A549 (cell line): ENCODE data around the gene RBMS3.

Experiments used
- CEBPB ChIP-seq, 2 experiments: fragments of >200 bp in 1 of 2; sonication (Bioruptor Twin) in 1 of 2; formaldehyde crosslinking in 1 of 2; IDR thresholded peaks; 2 replicates each; pipeline ENCODE4 v1.6.1; 2012 to 2016
- CTCF ChIP-seq: fragments of >200 bp; sonication (Bioruptor Twin); formaldehyde crosslinking; IDR thresholded peaks from 3 replicates; pipeline ENCODE4 v1.5.1; 2016
- E2F6 ChIP-seq: IDR thresholded peaks from 2 replicates; pipeline ENCODE4 v1.6.1; 2012; ENCODE audit warnings: low read depth, borderline replicate concordance
- EP300 ChIP-seq, 2 experiments: fragments of >200 bp; sonication (Bioruptor Twin); formaldehyde crosslinking; IDR thresholded peaks; 2 replicates in 1 of 2; 3 replicates in 1 of 2; pipeline ENCODE4 v1.6.1; 2016 to 2017
- JUN ChIP-seq, 2 experiments: fragments of >200 bp; sonication (Bioruptor Twin); formaldehyde crosslinking; IDR thresholded peaks; 2 replicates in 1 of 2; 3 replicates in 1 of 2; pipeline ENCODE4 v1.6.1; 2016 to 2017
- KDM5A ChIP-seq: fragments of 200-600 bp; sonication (generic); IDR thresholded peaks from 2 replicates; pipeline ENCODE4 v1.6.1; 2016; ENCODE audit warnings: antibody characterized with exemption, mild to moderate bottlenecking
- MAZ ChIP-seq: fragments of 150-350 bp; IDR thresholded peaks from 2 replicates; pipeline ENCODE4 v1.6.1; 2014; ENCODE audit warnings: antibody characterized with exemption, low read depth, low read length, borderline replicate concordance
- MYC ChIP-seq: IDR thresholded peaks from 2 replicates; pipeline ENCODE4 v1.6.1; 2012; ENCODE audit warnings: mild to moderate bottlenecking, inconsistent platforms, low read length, improper control_type of control experiment, borderline replicate concordance
- POLR2A ChIP-seq: IDR thresholded peaks from 2 replicates; pipeline ENCODE4 v1.6.1; 2012; ENCODE audit warnings: mild to moderate bottlenecking, low read length
- RAD21 ChIP-seq, 2 experiments: fragments of >200 bp in 1 of 2; sonication (Bioruptor Twin) in 1 of 2; formaldehyde crosslinking in 1 of 2; IDR thresholded peaks in 1 of 2; conservative IDR thresholded peaks in 1 of 2; 2 replicates in 1 of 2; 3 replicates in 1 of 2; pipeline ENCODE4 v1.6.1; 2012 to 2018; ENCODE audit warnings: inconsistent platforms in 1 of 2
- RCOR1 ChIP-seq: fragments of 150-350 bp; IDR thresholded peaks from 2 replicates; pipeline ENCODE4 v1.6.1; 2014; ENCODE audit warnings: antibody characterized with exemption, low read length, low read depth
- RFX5 ChIP-seq: fragments of 450-650 bp; IDR thresholded peaks from 2 replicates; pipeline ENCODE4 v1.7.1; 2014; ENCODE audit warnings: antibody characterized with exemption, mild to moderate bottlenecking, moderate library complexity
- ZFP36 ChIP-seq: fragments of 450-650 bp; IDR thresholded peaks from 2 replicates; pipeline ENCODE4 v1.6.1; 2014; ENCODE audit warnings: borderline replicate concordance; ENCODE audit not compliant: partially characterized antibody
- TF ChIP-seq, protein P1 (sequence below): IDR thresholded peaks from 2 replicates; pipeline ENCODE4 v1.6.1; 2012

- TF ChIP-seq JUN (IDR thresholded peaks at IDR 0.05): no peak
- TF ChIP-seq POLR2A: no peak
- TF ChIP-seq CTCF: no peak
- TF ChIP-seq CEBPB (IDR thresholded peaks at IDR 0.05): no peak
- TF ChIP-seq, protein P1, sequence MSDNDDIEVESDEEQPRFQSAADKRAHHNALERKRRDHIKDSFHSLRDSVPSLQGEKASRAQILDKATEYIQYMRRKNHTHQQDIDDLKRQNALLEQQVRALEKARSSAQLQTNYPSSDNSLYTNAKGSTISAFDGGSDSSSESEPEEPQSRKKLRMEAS: no peak
- no peak for TF ChIP-seq RCOR1
- TF ChIP-seq EP300 (IDR thresholded peaks at IDR 0.05): no peak
- TF ChIP-seq ZFP36: no peak
- TF ChIP-seq RAD21 (conservative IDR thresholded peaks at IDR 0.05 in 1 of 2, IDR thresholded peaks at IDR 0.05 in 1 of 2): no peak
- TF ChIP-seq MAZ: no peak
- no peak for TF ChIP-seq MYC
- no peak for TF ChIP-seq E2F6
- TF ChIP-seq KDM5A: no peak
- no peak for TF ChIP-seq RFX5
Observed at GRCh38 chr3:29354894-29355293, 74.0 kb downstream of the RBMS3 start.
